CD4-positive, alpha-beta T cell treated with Interleukin-6 at 100 ng/mL for 8 hours (primary cell): ENCODE results near the gene OR3A1.
"Not testable (repeated sequence)": the region's sequence is repeated elsewhere in the genome, so short reads cannot be mapped to it uniquely, and the experiment has no call there.

ENCODE experiments used
- DNase-seq: peaks from one replicate; pipeline ENCODE4 v3.0.0-alpha.2; 2020; ENCODE audit warnings: mixed read lengths, low spot score

OR3A1 gene, protein sequence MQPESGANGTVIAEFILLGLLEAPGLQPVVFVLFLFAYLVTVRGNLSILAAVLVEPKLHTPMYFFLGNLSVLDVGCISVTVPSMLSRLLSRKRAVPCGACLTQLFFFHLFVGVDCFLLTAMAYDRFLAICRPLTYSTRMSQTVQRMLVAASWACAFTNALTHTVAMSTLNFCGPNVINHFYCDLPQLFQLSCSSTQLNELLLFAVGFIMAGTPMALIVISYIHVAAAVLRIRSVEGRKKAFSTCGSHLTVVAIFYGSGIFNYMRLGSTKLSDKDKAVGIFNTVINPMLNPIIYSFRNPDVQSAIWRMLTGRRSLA

DNA sequence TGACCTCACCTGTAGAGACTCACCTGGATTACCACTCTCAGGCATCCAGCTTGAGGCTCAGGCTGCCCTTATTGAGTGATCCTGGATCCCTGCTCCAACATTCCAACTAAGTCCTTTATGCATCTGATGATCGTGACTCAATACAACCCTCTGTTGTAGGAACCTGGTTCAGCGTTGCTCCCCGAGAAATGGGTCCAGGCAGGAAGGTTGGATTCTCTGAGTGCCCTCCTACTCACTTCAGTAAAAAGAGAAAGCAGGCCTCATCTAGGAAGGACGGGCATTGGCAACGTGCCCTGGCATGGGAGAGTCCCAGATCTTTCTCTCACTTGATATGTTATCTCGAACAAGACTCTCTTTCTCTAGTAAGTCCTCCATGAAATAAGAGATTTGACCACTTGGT, at the start of gene OR3A1:
Gene OR3A1, minus strand, starts transcription at position 101 of the 400 bp plus-strand sequence. CDS start 5,778 bp downstream, outside the sequence.
- DNase-seq, result no peak

DNA sequence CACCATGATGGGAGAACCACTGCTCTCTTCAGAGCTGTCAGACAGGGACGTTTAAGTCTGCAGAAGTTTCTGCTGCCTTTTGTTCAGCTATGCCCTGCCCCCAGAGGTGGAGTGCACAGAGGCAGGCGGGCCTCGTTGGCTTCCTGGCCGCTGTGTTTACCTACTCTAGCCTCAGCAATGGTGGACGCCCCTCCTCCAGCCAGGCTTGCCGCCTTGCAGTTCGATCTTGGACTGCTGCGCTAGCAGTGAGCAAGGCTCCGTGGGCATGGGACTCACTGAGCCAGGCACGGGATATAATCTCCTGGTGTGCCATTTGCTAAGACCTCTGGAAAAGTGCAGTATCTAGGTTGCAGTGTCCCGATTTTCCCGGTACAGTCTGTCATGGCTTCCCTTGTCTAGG, 44.6 kb upstream of the OR3A1 start:
- not testable (repeated sequence) for DNase-seq

DNA sequence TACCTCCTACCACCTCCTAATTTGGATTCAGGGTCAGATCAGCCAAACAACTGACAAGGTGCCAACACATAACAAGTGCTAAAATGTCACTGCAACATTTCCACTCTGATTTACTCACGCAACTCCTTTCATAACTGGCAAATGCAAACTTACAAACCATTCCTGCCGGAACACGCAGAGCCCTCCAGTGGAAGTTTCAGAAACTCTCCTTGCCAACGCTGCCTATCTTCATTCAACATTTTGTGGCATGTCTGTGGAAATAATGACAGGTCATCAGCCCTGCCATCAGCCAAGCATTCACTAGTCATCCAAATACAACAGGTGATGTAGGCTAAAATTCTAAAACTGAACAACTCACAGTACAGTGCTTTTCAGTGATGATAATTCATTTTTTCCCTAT, 37.7 kb upstream of the OR3A1 start:
- DNase-seq, result no peak

DNA sequence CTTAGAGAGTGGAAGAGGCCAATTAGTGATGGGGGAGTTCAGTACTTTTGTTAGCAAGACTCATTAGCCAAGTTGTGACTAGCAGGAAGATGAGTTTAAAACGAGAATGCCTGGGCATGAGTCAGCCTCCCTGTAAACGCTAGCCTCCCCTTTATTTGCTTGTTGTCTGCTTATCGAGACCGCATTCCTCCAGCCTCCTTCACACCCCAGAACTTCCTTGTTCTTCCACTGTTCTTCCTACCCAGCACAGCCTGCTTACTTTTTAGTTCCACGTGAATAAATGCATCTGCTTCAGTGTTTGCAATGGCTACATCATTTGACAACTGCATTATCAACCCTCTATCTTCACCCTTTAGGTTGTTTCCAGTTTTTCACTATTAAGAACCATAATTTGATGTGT, 20.2 kb upstream of the OR3A1 start:
- DNase-seq, result no peak

DNA sequence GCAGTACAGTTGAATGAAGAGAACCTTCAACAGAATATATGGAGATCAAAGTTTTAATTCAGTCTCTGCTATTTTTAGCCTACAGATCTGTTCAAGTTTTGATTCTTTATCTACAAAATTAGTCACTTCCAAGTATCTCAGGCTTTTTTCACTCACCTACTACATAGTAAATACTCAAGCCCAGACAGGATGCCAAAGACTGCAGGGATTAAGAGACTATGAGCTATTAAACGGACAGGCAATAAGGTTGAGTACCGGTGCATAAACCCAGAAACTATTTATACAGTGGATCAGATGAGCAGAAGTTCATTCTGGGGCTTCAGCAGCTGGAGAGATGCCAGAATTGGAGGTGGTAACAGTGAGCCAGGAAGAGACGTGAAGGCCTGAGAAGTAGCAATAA, 18.7 kb upstream of the OR3A1 start:
- no peak for DNase-seq

DNA sequence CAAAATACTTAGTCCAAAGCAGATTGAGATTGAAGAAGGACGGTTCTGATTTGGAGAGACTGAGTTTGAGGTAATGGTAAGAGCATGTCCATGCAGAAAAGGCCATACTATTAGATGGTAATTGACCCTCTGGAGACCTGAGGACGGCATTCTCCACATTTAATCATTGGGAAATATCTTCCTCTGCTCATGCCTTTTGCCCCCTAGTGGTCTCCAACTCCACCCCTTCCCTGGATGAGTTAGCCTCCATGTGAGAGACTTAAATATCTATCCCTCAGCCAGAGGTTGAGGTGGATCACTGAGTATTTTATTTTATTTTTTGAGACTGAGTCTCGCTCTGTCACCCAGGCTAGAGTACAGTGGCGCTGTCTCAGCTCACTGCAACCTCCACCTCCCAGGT, 10.4 kb upstream of the OR3A1 start:
- DNase-seq, result no peak

DNA sequence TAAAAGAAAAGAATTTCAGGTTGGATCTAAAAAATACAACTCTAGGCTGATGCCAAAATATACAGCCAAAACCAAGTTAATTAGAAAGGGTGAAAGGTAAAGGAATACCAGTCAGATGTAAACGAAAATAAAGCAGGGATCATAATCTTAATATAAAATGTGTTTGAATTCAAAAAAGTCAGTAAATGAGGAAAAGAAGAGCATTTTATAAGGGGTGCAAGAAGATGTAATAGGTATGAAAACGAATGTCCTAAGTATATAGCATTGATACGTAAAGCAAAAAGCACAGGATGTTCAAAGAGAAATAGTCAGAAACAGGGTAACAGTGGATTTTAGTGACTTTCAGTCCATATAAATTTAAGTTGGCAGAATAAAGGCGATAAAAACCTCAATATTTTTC, 2.5 kb downstream of the OR3A1 start:
- DNase-seq, result no peak

DNA sequence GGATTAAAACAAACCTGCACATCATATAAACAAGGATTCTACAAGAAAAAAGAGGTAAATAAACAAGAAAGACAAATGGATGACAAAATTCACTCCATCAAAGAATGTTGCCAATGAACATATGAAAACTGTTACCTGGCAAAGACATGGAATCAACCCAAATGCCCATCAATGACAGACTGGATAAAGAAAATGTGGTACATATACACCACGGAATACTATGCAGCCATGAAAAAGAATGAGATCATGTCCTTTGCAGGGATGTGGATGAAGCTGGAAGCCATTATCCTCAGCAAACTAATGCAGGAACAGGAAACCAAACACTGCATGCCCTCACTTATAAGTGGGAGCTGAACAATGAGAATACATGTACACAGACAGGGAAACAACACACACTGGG, 4.6 kb downstream of the OR3A1 start:
- not testable (repeated sequence) for DNase-seq

DNA sequence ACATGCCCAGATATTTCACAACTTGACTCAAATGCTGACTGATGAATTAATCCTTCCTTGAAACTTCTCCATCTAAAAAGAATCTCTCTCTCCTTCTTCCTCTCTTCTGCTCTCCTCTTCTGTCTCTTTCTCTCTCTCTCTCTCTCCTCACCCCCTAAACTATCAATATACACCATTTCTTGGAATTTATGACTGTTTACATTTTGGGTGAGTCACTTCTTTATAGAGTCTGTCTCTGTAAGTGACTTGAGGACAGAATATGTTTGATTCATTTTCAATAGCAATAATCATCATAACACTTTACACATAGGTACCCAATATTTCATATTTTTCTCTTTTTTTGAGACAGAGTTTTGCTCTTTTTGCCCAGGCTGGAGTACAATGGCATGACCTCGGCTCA, 15.3 kb downstream of the OR3A1 start:
- no peak for DNase-seq

DNA sequence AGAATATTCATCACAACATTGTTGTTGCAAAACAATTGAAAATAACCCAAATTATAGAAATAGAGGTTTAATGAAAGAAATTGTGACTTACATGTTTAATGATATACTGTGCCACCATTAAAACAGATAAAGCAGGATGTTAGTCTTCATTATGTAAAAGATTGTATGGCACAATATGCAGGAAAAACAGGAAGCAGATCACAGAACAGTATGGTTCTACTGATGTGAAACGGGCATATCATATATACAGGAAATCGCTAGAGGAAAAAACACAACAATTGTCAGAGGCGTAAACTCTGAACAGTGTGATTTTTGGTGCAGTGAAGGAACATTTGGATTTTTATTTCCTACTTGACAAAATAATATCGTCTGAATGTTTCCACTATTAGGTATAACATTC, 22.0 kb downstream of the OR3A1 start:
- DNase-seq, result no peak

DNA sequence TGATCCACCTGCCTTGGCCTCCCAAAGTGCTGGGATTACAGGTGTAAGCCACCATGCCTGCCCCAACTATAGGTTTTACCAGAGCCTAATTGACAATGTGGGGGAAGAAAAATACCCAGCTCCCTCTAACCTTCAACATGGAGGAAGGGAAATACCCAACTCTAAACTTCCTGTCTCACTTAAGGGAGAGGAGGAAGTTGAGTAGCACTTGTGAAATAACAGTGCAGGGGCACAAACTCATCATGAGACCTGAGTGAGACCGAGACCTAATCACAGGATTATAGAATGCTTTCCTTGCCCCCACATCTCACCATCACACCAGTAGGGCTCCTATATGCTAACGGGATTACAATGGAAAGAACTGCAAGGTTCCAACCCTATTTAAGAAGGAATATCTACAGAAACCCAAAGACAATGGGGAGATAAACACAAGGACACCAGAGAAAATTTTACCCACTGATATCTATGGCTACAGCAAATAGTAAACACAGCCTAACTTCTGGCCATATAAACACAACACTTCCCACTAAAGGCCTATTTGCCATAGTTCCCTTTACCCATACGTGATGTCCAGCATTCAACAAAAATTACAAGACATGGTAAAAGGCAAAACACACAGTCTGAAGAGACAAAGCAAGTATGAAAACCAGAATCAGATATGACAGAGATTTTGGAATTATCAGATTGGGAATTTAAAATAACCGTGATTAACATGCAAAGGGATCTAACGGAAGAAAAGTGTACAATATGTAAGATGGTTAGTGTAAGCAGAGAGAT, 26.9 kb downstream of the OR3A1 start:
- no peak for DNase-seq

DNA sequence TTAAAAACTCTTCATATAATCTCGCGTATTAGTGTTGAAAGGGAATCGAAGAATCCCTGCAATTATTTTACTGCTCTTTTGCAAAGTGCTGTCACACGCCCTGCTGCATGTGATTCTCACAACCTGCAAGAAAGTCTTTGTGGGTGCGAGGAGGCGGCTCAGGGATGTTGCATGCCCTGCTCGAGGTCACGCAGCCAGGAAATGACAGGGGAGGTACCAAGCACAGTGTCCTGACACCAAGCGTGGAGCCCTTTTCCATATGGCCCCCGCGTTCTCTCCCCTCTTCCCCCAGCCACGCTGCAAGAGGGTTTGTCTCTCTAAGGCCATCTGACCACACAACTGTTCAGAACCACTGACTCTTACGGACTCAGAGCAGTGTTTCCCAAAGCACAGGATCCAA, 37.6 kb downstream of the OR3A1 start:
- DNase-seq, result no peak

DNA sequence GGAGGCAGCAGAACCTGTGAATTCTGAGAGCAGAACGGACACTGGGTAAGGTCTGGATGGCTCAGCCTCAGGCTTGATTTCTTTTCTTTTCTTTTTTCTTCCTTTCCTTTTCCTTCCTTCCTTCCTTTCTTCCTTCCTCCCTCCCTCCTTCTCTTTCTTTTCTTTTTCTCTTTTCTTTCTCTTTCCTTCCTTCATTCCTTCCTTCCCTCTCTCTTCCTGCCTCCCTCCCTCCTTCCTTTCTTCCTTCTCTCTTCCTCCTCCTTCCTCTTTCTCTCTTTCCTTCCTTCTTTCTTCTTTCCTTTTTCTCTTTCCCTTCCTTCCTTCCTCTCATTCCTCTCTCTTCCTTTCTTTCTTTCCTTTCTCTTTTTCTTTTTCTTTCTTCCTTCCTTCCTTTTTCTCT, 38.0 kb downstream of the OR3A1 start:
- no peak for DNase-seq

DNA sequence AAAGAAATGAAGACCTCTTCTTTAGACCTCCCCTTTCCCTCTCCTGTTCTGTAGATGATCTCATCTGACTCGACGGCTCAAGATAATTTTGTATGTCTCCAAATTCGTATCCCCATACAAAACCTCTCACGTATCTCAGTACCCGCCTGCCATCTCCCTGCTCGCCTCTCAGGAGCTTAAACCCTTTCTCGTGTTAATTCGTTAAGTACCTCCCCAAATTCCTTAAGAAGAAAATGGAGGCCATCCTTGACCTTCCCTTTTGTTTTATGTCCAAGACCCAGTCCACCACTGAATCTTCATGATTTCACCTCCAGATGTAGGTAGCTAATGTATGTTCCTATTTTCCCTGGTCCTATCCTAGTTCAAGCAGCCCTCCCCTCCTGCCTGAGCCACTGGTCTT, 41.6 kb downstream of the OR3A1 start:
- no peak for DNase-seq

DNA sequence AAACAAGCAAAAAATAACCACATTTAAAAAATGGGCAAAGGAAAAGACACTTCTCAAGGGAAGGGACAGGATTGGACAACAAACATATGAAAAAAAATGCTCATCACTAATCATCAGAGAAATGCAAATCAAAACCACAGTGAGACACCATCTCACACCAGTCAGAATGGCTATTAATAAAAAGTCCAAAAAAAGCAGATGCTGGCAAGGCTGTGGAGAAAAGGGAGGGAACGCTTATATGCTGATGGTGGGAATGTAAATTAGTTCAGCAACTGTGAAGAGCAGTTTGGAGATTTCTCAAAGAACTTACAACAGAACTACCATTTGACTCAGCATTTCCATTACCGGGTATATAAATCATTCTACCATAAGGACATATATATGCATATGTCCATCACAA, 49.1 kb downstream of the OR3A1 start:
- not testable (repeated sequence) for DNase-seq

DNA sequence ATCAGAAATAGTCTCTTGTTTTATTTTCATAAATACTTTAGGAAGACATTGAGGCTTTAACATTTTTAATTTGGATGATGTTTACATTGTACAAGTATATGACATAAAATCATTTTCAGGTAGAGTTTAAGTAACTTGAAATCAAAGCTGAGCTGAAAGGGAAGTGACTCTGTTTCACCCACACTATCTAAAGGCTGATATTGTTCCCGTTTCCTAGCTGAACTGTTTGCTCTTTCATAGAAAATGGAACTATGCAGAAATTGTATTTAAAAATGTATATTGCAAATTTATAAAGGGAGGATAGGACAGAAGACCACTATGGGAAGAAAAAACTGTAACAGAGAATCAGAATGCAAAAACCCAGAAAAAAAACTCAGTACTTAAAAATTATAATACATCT, 53.3 kb downstream of the OR3A1 start:
- not testable (repeated sequence) for DNase-seq

DNA sequence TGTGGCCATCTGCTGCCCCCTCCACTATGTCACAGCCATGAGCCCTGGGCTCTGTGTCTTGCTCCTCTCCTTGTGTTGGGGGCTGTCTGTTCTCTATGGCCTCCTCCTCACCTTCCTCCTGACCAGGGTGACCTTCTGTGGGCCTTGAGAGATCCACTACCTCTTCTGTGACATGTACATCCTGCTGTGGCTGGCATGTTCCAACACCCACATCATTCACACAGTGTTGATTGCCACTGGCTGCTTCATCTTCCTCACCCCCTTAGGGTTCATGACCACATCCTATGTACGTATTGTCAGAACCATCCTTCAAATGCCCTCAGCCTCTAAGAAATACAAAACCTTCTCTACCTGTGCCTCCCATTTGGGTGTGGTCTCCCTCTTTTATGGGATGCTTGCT, 57.1 kb downstream of the OR3A1 start:
- not testable (repeated sequence) for DNase-seq
